GM18526 (cell line): Measurements from ENCODE around the gene RING1.

Experiments used
- POLR2A ChIP-seq: IDR thresholded peaks from 3 replicates; pipeline ENCODE4 v1.6.1; 2011; ENCODE audit not compliant: insufficient read length; ENCODE audit errors: extremely low read depth

Gene RING1

GRCh38 chr6:33195304-33196165 lies 12.8 kb upstream of the RING1 start:
- TF ChIP-seq POLR2A = no peak

- no peak for TF ChIP-seq POLR2A
These were observed 10.8 kb upstream of the RING1 start for GRCh38 chr6:33197431-33198048.

GRCh38 chr6:33198159-33198852 lies 10.0 kb upstream of the RING1 start:
- TF ChIP-seq POLR2A = no peak

- no peak for TF ChIP-seq POLR2A
These were observed 9.4 kb upstream of the RING1 start for GRCh38 chr6:33198853-33199436.

GRCh38 chr6:33199687-33200218 lies 8.5 kb upstream of the RING1 start:
- TF ChIP-seq POLR2A = no peak

GRCh38 chr6:33200219-33201146 lies 7.8 kb upstream of the RING1 start, which contains the start of the genes RXRB and SLC39A7:
TSS of gene RXRB (minus strand) at chr6:33200665. CDS start at chr6:33200476, 189 bp downstream.
TSS of gene SLC39A7 (plus strand) at chr6:33200867. CDS start at chr6:33201246, 379 bp downstream.
- peak; percentile 88 for TF ChIP-seq POLR2A

- no peak for TF ChIP-seq POLR2A
These were observed 7.2 kb upstream of the RING1 start for GRCh38 chr6:33201147-33201545.

- no peak for TF ChIP-seq POLR2A
These were observed 6.4 kb upstream of the RING1 start for GRCh38 chr6:33201935-33202334.

GRCh38 chr6:33202799-33203198 lies 5.5 kb upstream of the RING1 start:
- TF ChIP-seq POLR2A = no peak

GRCh38 chr6:33203443-33204164 lies 4.7 kb upstream of the RING1 start:
- no peak for TF ChIP-seq POLR2A

GRCh38 chr6:33204165-33204414 lies 4.2 kb upstream of the RING1 start:
- TF ChIP-seq POLR2A = no peak

GRCh38 chr6:33204415-33205190 lies 3.7 kb upstream of the RING1 start, which contains the start of gene HSD17B8:
TSS of gene HSD17B8 (plus strand) at chr6:33204655. CDS start at chr6:33204669, 14 bp downstream.
- peak; percentile 58 for TF ChIP-seq POLR2A
